Endometrial microvascular endothelial cells (primary cell): ENCODE results near the gene PCSK5. TPM values are rescaled to one million over a fixed set of nuclear protein-coding genes. Genes with fewer than 3 reads are reported as not detected.

Experiments used
- in situ Hi-C: cut with HindIII; loops from 2 replicates; pipeline ENCODE4 v1.10.0; 2017; ENCODE audit warnings: low sequenced_read_pairs, low pct_unique_long_range_greater_than_20kb; ENCODE audit errors: inconsistent ontology term
- total RNA-seq: library from RNA; depleted of rRNA; stranded (reverse); fragments of >200 nt; gene quantifications from one replicate; pipeline ENCODE4 v1.2.3, GENCODE V29; 2015; ENCODE audit errors: inconsistent ontology term

The PCSK5 gene
- total RNA-seq, 1 donor from 2014 or later: 4.9 TPM

DNA sequence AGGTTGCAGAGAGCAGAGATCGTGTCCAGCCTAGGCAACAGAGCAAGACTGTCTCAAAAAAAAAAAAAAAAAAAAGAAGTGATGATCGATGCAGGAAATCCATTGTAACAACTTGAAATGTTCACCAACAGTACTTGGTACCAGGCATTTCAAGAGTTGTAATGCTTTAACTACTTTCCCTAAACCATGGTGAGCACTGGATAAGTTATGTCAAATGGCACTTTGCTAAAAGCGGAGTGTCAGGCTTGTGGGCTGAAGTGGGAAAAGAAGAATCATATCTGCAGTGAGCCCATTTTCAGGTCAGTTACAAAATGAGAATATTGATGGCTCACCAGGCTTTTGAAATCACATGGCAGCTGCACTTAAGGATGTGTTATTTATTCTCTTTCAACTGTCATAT, 301.5 kb downstream of the PCSK5 start:
- in situ Hi-C loops: no loop called here

DNA sequence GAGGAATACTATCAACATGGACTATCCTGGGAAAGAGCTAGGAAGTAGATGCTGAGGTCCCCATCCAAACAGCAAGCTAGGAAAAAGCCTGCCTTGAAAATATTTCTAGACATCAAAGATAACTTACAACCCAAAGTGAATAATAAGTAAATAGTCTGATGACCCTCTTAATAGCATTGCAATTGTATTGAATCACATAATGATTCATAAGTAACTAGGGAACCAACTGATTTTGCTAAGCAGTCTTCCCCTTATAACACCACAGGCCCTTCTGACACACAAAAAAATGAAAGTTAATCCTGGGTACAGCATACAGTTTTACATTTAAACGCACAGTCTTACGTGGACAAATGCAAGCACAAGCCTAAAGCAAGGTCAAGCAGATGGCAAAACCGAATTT, 304.4 kb downstream of the PCSK5 start:
- in situ Hi-C loops: no loop called here

DNA sequence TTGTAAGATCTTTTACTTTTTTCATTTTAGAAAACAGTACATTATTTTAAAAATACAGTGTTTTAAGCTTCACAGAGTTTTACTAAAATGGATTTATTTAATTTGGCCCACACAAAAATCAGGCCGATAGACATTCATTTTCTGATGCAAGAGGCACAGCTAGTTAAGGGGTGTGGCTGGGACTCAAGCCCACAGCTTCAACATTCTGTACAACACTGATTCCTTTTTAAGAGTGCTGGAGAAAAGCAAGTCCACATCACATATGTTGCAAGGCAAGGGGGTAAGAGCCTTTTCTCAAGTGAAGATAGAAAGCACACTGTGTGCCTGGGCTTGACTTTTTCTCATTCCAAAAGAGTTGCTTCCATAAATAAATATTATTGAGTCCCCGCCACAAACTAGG, 307.9 kb downstream of the PCSK5 start:
- in situ Hi-C loops: no loop called here

DNA sequence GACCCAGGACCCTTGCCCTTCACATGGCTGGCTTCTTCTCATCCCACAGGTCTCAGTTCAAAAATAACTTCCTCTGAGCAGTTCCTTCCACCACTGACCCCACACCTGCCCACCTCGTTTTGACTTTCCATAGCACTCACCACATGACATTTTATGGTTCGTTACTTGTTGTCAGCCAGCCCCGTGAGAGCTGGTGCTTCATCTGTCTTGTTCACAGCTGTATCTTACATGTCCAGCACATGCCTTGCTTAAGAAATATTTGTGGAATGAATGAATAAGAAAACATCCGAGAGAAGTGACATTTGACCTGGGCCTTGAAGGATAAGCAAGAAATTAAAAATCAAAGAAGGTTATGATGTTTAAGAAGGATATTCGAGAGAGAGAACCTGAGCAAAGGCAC, 309.8 kb downstream of the PCSK5 start:
- in situ Hi-C loops: no loop called here

DNA sequence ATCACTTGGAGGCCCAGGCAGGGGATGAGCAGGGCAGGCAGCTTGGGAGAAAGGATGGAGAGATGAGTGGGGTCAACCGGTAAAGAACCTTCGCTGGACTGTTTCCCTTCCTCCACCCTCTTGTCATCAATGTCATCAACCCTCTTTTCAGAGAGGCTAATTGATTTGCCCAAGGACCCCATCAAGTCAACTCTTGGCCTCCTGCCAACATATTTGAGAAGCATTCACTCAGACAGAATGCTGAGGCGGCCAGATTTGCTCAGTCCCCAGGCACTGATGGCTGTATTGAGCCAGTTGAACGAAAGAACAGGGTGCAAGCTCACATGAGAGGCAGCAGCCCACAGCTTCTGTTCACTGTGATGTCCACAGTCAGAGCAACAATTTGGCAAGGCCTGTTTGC, 310.3 kb downstream of the PCSK5 start:
- in situ Hi-C loops: no loop called here

DNA sequence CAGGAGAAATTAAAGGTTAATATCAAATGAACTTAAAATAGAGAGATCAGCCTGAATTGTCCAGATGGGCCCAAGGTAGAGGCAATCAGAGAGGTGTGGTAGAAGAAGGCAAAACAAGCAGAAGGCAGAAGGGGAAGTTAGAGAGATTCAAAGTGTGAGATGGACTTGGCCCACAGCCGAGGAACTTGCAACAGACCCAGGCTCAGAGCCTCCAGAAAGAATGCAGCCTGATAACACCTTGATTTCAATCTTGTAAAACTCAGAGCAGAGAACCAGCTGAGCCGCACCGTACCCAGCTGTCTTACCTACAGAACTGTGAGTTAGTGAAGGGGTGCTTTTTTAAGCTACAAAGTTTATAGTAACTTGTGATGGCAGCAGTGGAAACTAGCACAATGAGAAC, 312.9 kb downstream of the PCSK5 start:
- in situ Hi-C loops: no loop called here

DNA sequence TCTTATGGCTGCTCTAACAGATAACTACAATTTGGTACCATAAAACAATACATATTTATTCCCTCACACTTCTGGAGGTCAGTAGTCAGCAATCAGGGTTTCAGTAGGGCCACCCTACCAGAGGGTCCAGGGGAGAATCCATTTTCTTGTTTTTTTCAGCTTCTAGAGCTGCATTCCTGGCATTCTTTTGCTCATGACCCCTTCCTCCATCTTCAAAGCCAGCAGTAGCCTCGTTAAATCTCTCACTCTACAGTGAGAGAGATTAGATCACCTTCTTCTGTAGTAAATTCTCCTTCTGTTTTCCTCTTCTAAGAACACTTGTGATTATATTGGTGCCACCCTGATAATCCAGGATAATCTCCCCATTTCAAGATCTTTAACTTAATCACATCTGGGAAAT, 316.3 kb downstream of the PCSK5 start:
- in situ Hi-C loops: no loop called here

DNA sequence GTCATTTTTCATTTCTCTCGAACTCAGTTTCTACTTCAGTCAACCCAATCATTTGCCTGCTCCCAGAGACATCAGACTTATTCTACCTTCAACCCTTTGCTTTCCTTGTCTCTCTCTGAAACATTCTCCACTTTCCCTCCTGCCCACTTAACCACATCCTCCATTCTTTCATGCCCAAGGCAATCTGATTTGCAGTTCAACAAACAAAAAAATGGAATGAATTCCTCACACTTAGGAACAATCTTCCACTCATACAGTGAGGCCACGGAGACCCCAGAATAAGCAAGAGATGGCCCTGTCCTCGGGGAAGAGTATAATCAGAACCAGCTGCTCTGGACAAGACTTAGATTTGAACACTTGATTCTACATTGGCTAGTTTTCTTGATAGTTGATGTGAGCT, 323.3 kb downstream of the PCSK5 start:
- in situ Hi-C loops: no loop called here

DNA sequence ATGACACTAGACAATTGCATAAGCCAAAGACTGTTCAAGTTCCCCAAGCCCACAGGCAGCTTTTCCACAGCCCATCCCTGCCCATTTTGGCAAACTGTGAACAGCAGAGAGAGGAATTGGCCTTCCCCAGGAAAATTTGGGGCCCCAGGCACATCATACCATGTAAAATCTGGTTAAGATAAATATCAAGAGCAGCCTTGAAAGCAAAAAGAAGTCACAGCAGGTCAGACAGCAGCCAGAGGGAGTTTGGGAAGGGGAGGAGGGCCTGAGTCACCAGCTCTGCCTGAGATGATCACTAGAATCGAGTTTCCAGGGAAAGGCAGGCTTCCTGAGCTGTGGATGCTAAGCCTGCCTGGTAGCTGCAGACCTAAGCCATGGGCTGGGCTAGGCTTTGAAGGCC, 324.6 kb downstream of the PCSK5 start:
- in situ Hi-C loops: no loop called here

DNA sequence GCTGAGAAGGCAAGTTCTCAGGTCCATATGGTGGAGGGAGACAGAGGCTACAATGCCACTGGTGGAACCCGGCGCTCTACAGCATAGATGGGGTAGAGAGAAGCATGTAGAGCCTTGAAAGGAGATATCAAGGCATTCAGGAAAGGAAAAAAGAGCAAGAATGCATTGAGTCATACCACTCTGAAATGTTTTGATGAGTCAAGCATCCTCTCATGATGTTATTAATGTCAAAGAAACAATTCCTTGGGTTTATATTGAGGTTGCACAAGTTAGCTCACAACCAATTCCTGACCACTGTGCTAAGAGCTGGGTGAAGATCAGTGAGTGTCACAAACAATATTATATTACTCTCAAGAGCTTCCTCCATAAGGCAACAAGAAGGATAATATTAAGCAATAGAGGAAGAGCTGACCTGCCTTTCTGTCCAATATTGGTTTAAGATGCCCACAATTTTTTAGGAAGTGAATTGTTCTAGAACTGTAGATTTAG, 325.7 kb downstream of the PCSK5 start:
- in situ Hi-C loops: no loop called here

DNA sequence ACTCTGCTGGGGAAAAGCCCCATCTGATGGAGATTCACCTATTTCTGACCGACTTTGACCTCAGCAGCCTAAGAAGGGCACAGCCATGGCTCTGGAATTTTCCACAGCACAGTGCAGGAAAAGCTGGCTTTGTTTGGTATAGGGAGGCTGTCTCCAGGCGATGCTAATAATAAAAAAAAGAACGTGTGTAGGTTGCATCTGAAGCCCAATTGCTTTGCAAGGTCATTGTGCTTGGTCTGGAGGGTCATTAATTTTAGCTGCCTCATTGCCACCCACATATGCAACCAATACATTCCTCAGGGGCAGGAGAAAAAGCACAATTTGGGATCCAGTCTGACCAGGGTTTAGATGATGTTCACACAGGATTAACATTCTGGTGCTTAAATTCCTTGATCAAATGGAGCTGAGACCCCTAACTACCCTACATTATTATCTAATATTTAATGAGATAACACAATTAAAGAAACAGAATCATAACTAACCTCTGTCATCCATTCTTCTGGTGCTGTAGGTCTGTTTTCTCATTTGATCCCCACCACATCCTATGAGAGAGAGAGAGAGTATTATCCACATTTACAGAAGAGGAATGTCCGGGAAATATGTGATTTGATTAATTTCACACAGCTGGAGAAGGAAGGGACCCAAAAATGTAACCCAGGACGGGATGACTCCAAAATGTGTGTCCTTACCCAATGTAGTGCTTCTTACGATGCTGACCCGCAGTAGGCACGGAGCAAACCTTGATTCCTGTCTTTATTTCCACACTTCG, 327.8 kb downstream of the PCSK5 start:
- in situ Hi-C loops: no loop called here

DNA sequence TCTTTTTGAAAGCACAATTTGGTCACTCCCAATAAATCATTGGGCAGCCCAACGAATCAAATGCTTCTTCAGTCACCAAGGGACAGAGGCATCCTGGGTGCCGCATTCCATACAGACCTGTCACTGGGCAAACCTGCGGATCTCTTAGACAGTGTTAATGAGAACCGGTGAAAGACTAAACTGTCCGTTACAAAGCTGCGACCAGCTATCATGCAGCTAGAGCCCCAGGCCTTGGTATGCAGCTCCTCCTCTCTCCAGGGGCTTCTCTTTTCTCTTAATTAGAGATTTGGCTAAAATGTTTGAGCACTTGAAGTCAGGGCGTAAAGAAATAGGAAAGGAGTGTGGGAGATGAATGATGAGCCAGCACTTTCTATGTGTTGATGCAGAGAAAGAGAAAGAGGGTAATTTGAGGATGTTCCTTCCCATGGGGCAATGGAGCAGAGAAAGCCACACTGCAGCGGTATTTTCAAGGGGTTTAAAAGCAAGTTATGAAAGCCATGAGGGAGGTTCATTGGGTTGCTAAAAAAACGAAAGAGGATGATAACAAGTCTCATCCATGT, 328.5 kb downstream of the PCSK5 start:
- in situ Hi-C loops: no loop called here

DNA sequence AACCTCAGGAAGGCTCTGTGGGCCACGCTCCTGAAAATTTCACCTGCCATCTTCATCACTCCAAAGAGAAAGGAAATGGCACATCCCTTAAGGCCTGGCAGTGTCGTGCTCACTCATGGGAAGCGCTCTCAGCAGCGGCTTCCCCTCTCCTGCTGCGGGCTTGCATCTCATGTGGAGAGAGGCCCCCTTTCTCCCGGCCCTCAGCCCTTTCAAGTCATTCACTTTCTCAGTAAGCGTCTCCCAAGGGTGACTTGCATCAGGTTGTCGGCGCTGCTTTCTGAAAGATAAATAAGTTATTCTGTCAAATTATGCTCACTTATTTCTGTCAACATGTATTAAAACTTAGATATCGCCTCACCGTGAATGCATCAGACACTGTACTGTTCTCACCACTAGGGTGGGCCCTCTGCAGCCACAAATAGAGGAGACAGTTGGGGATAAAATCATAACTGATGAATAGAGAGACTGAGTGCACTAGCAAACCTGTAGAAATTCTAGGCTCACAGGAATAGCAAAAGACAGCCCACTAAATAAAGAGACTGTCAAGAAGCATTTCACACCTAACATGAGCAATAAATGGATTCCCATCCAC, 329.2 kb downstream of the PCSK5 start:
- in situ Hi-C loops: no loop called here

DNA sequence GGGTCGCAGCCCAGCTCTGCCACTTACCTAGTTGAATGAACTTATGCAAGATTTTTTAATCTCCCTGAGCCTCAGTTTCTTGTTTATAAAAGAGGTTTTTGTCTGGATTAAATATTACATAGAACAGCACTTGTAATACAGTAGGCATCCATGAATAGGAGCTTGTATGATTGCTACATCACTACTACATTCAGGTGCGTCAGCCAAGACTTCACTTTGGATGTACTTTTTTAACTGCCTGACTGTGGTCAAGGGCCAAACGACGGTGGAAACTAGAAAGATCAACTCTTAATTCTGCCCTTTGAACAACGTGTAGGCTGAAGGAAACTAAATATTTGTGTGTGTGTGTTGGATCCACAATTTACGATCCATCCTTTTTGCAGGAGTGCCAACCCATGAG, 330.9 kb downstream of the PCSK5 start:
- in situ Hi-C loops: no loop called here

DNA sequence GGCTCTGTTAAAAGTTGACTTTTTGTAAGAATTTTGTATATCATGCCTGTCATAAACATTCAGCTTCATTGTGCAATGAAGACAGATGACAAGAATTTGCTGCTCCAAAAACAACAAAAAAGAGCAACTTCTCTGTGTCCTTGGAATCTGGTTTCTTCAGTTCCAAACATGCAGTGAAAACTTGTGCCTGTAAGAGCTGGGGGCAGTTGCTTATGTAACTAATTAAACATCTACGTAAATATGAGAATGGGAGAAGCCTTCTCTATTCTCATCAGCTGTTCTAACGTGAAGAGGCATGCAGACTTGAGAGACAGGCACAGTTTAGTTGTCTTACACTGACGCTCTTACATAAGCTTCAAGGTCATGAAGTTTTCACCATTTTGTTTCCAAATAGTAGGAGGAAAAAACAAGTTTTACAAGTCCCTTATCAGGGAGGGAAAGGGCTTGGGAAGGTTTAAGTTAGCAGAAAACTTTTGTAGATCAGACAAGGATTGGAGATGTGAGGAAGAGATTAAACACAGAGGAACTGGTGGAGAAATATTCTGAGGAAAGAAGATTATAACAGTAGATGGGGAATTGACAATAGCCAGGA, 333.4 kb downstream of the PCSK5 start:
- in situ Hi-C loops: no loop called here

DNA sequence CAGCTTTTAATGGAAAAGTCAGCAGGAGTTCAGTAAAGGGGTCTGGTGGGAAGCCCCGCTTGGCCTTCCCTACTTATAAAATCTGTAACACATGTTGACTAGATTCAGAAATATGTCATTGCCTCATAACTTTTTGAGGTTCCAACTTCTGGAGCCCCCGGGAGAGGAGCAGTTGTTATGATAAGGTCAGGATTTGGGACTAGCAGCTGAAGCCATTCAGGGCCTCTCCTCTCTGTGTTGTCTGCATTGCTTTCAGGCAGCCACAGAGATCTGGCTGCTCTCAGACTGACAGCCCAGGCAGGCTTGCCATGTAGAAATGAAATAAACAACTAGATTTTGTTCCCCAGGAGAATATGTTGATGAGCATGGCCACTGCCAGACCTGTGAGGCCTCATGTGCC, 336.7 kb downstream of the PCSK5 start:
- in situ Hi-C loops: no loop called here

DNA sequence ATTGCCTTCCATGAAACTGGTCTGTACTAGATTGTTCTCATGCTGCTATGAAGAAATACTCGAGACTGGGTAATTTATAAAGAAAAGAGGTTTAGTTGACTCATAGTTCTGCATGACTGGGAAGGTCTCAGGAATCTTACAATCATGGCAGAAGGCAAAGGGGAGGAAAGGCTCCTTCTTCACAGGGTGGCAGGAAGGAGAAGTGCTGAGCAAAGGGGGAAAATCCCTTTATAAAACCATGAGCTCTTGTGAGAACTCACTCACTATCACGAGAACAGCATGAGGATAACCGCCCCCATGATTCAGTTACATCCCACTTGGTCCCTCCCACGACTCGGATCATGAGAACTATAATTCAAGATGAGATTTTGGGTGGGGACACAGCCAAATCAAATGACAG, 340.5 kb downstream of the PCSK5 start:
- in situ Hi-C loops: no loop called here

DNA sequence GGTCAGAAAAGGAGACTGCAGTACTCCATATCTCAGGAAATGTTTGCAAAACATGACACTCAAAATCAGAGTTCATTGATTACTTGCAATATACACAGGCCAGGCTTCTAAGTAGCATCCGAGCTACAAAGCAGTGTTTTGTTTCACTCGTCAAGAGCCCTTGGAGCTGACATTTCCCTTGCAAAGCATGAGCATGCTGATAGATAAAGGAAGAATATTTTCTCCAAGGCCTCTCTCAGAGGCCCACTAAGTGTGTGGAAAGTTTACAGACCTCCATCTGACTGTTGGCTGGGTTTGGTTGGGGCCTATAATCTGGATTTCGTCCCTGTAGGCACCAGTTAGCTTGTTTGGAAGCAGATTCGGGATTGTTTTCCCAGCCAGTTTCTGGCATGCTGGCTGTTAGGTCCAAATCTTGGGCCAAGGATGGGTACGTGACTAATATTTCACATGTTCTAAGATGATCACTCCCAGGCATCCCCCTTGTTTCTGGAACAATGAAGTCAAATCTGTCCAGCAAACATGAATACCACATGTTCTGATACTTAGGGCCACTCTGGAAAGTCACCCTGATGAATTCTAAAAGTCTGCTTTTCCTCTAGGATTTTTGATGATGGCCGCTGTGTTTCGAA, 342.5 kb downstream of the PCSK5 start:
- in situ Hi-C loops: no loop called here

DNA sequence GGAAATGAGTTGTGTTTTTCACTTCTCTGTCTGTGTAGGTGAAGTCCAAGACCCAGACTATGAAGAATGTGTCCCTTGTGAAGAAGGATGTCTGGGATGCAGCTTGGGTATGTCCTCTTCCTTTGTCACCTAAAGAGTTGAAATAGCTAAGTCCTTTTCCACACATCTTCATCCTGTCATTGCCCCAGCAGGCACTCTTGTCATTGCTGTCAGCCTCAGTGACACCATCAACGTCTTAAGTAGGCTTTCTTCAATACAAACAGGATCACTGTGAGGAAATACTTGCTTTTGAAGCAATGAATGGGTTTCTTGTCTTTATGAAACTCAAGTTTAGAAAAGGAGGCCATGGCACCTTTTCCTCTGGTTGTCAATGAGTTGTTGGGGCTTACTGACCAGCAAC, 350.1 kb downstream of the PCSK5 start:
- in situ Hi-C loops: no loop called here

DNA sequence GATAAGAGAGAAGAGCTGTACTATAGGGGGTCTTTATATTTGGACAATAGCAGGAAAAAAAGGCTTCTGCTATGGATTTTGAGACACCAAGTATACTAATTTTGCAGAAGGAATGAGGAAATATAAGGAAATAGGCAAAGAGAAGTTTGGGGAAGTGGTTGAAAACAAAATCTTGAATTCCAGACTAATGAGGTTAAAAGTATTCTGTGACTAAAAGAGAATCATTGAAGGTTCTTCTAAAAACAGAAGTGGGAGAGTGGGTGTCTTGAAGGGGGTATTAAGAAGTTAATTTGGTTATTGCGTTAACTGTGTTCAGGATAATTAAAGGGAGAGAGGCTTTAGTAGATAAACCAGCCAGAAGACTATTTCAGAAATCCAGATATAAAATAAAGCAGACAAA, 355.0 kb downstream of the PCSK5 start:
- in situ Hi-C loops: no loop called here
